IMR-90 (cell line): ENCODE data around the gene MTA1. TPM values are rescaled to one million over a fixed set of nuclear protein-coding genes. Genes with fewer than 3 reads are reported as not detected.
A peak's percentile ranks its signal among the peaks of the same experiment; 100 is the strongest.

Experiments
- ATAC-seq: fragments of 200-7000 bp; cut with Tn5 transposase; 2 replicates; pipeline ENCODE4 v1.9.1; 2020; ENCODE audit warnings: low read depth, mild to moderate bottlenecking, moderate library complexity
- BruUV-seq: library from RNA; stranded (reverse); fragments of 400-500 nt; replicated peaks from 2 replicates; lab custom pipeline; 2021; lab: Mats Ljungman, UMichigan
- CTCF ChIA-PET: fragments of 300-600 bp; formaldehyde crosslinking; extraction: SDS; loops from one replicate; lab custom pipeline; 2021; ENCODE audit warnings: antibody characterized with exemption; lab: Yijun Ruan, JAX
- POLR2A ChIA-PET: fragments of 300-600 bp; sonication (Branson Sonifier 250); formaldehyde crosslinking; loops from one replicate; lab custom pipeline; 2022; ENCODE audit warnings: antibody characterized with exemption; ENCODE audit not compliant: unreplicated experiment; lab: Charles Lee
- DNase-seq: peaks from one replicate; pipeline ENCODE4 v3.0.0; 2013
- H2AFZ ChIP-seq: replicated peaks from 2 replicates; pipeline ENCODE3; 2013; ENCODE audit warnings: low read length, mild to moderate bottlenecking; ENCODE audit not compliant: poor library complexity
- H2AK5ac ChIP-seq: 2 replicates; pipeline ENCODE4 v1.6.1; 2013; ENCODE audit warnings: low read depth, low read length, inconsistent platforms
- H2AK9ac ChIP-seq: replicated peaks from 2 replicates; pipeline ENCODE3; 2013; ENCODE audit warnings: mild to moderate bottlenecking, low read depth, low read length, moderate library complexity; ENCODE audit not compliant: poor library complexity
- H2BK120ac ChIP-seq: 2 replicates; pipeline ENCODE4 v1.6.1; 2013; ENCODE audit warnings: low read depth, low read length, inconsistent platforms
- H2BK15ac ChIP-seq: 3 replicates; pipeline ENCODE4 v1.6.1; 2013; ENCODE audit warnings: low read depth, low read length, inconsistent platforms
- H2BK20ac ChIP-seq: 2 replicates; pipeline ENCODE4 v1.6.1; 2013; ENCODE audit warnings: low read depth, mild to moderate bottlenecking, inconsistent platforms, low read length, moderate library complexity
- H2BK5ac ChIP-seq: 2 replicates; pipeline ENCODE4 v1.6.1; 2013; ENCODE audit warnings: mild to moderate bottlenecking, low read depth, low read length, inconsistent platforms; ENCODE audit not compliant: poor library complexity, severe bottlenecking
- H3K14ac ChIP-seq: replicated peaks from 2 replicates; pipeline ENCODE4 v1.6.1; 2013; ENCODE audit warnings: low read depth, low read length, inconsistent platforms
- H3K18ac ChIP-seq: 2 replicates; pipeline ENCODE4 v1.6.1; 2013; ENCODE audit warnings: low read depth, low read length, control low read depth
- H3K23ac ChIP-seq: 2 replicates; pipeline ENCODE4 v1.6.1; 2013; ENCODE audit warnings: low read depth, low read length, inconsistent platforms
- H3K27ac ChIP-seq: 2 replicates; pipeline ENCODE4 v1.5.1; 2013; ENCODE audit warnings: mild to moderate bottlenecking, control low read depth, low read length; ENCODE audit not compliant: insufficient read depth
- H3K27me3 ChIP-seq: 2 replicates; pipeline ENCODE4 v1.6.1; 2013; ENCODE audit warnings: low read length; ENCODE audit not compliant: control insufficient read depth, insufficient read depth
- H3K36me3 ChIP-seq: 2 replicates; pipeline ENCODE4 v1.6.1; 2013; ENCODE audit warnings: low read length, mixed read lengths; ENCODE audit not compliant: control insufficient read depth, insufficient read depth
- H3K4ac ChIP-seq: 2 replicates; pipeline ENCODE4 v1.6.1; 2013; ENCODE audit warnings: low read depth, low read length, inconsistent platforms
- H3K4me1 ChIP-seq: 2 replicates; pipeline ENCODE4 v1.6.1; 2013; ENCODE audit warnings: low read length, mixed read lengths; ENCODE audit not compliant: control insufficient read depth, insufficient read depth
- H3K4me2 ChIP-seq: 2 replicates; pipeline ENCODE4 v1.6.1; 2013; ENCODE audit warnings: low read depth, mild to moderate bottlenecking, control low read depth, low read length, moderate library complexity
- H3K4me3 ChIP-seq: 2 replicates; pipeline ENCODE4 v1.5.1; 2013; ENCODE audit warnings: low read depth, mild to moderate bottlenecking, control low read depth, low read length, moderate library complexity; ENCODE audit not compliant: insufficient read depth
- H3K56ac ChIP-seq: 2 replicates; pipeline ENCODE4 v1.6.1; 2013; ENCODE audit warnings: low read length, inconsistent platforms; ENCODE audit not compliant: insufficient read depth; ENCODE audit errors: extremely low read depth
- H3K79me1 ChIP-seq, 2 experiments: 2 replicates each; pipeline ENCODE4 v1.6.1; 2013; ENCODE audit warnings: low read length in 2 of 2, inconsistent platforms in 1 of 2, low read depth in 1 of 2
- H3K9ac ChIP-seq: 2 replicates; pipeline ENCODE4 v1.6.1; 2013; ENCODE audit warnings: low read depth, low read length, control low read depth
- H3K9me1 ChIP-seq: 2 replicates; pipeline ENCODE4 v1.6.1; 2013; ENCODE audit warnings: low read length, inconsistent platforms; ENCODE audit not compliant: insufficient read depth
- H3K9me3 ChIP-seq: 2 replicates; pipeline ENCODE4 v1.6.1; 2013; ENCODE audit warnings: low read length; ENCODE audit not compliant: control insufficient read depth, insufficient read depth
- H4K20me1 ChIP-seq: 2 replicates; pipeline ENCODE4 v1.6.1; 2013; ENCODE audit warnings: low read length, inconsistent platforms; ENCODE audit not compliant: insufficient read depth
- H4K5ac ChIP-seq: 2 replicates; pipeline ENCODE4 v1.6.1; 2013; ENCODE audit warnings: mild to moderate bottlenecking, low read depth, low read length, control low read depth
- H4K8ac ChIP-seq, 2 experiments: 2 replicates each; pipeline ENCODE4 v1.6.1; 2013; ENCODE audit warnings: low read depth in 2 of 2, low read length in 2 of 2, control low read depth in 1 of 2, inconsistent platforms in 1 of 2
- H4K91ac ChIP-seq: 2 replicates; pipeline ENCODE4 v1.6.1; 2013; ENCODE audit warnings: low read depth, low read length, inconsistent platforms; ENCODE audit not compliant: insufficient read depth
- BHLHE40 ChIP-seq: fragments of 150-350 bp; IDR thresholded peaks from 2 replicates; pipeline ENCODE4 v1.6.1; 2016; ENCODE audit warnings: mild to moderate bottlenecking, low read depth, low read length
- CHD1 ChIP-seq: IDR thresholded peaks from 2 replicates; pipeline ENCODE4 v1.6.1; 2012; ENCODE audit warnings: low read depth, low read length, improper control_type of control experiment
- CTCF ChIP-seq: conservative IDR thresholded peaks from 2 replicates; pipeline ENCODE4 v1.5.1; 2012; ENCODE audit warnings: mild to moderate bottlenecking, low read depth, low read length, improper control_type of control experiment
- ELK1 ChIP-seq: fragments of 150-350 bp; IDR thresholded peaks from 2 replicates; pipeline ENCODE4 v1.6.1; 2016; ENCODE audit warnings: low read depth, mild to moderate bottlenecking, low read length, moderate library complexity, borderline replicate concordance
- FOS ChIP-seq: fragments of 150-350 bp; IDR thresholded peaks from 2 replicates; pipeline ENCODE4 v1.6.1; 2016; ENCODE audit warnings: low read depth, low read length
- MAFK ChIP-seq: IDR thresholded peaks from 2 replicates; pipeline ENCODE4 v1.6.1; 2012; ENCODE audit warnings: low read depth, low read length, improper control_type of control experiment
- MAZ ChIP-seq: IDR thresholded peaks from 2 replicates; pipeline ENCODE4 v1.6.1; 2012; ENCODE audit warnings: low read depth, mild to moderate bottlenecking, low read length, improper control_type of control experiment, moderate library complexity, borderline replicate concordance
- MXI1 ChIP-seq: IDR thresholded peaks from 2 replicates; pipeline ENCODE4 v1.6.1; 2012; ENCODE audit warnings: low read depth, mild to moderate bottlenecking, low read length, moderate library complexity, borderline replicate concordance
- NFE2L2 ChIP-seq: fragments of 150-350 bp; IDR thresholded peaks from 2 replicates; pipeline ENCODE4 v1.6.1; 2016; ENCODE audit warnings: low read depth, mild to moderate bottlenecking, low read length
- POLR2A ChIP-seq: IDR thresholded peaks from 2 replicates; pipeline ENCODE4 v1.6.1; 2012; ENCODE audit warnings: mild to moderate bottlenecking, low read depth, low read length
- RCOR1 ChIP-seq: IDR thresholded peaks from 2 replicates; pipeline ENCODE4 v1.6.1; 2012; ENCODE audit warnings: mild to moderate bottlenecking, low read length, improper control_type of control experiment; ENCODE audit not compliant: insufficient replicate concordance
- RFX5 ChIP-seq: IDR thresholded peaks from 2 replicates; pipeline ENCODE4 v1.8.0; 2012; ENCODE audit warnings: low read depth, mild to moderate bottlenecking, low read length, moderate library complexity
- SMC3 ChIP-seq: fragments of 150-350 bp; IDR thresholded peaks from 2 replicates; pipeline ENCODE4 v1.6.1; 2016; ENCODE audit warnings: low read depth, mild to moderate bottlenecking, antibody characterized with exemption, low read length, moderate library complexity
- WGBS, 2 experiments: methylation state at CpG; one replicate each; pipeline versions ENCODE4 v1.1.5 to v1.1.7; 2013; ENCODE audit warnings: missing lambda C conversion rate in 2 of 2; ENCODE audit not compliant: insufficient read length in 1 of 2; ENCODE audit errors: extremely low coverage in 2 of 2; 5-methylcytosine and 5-hydroxymethylcytosine counted together
- dilution Hi-C: fragments of 300-500 bp; cut with HindIII; formaldehyde crosslinking; loops from one replicate; pipeline ENCODE4 v1.14.3; 2018; ENCODE audit warnings: low sequenced_read_pairs; ENCODE audit not compliant: unreplicated experiment
- in situ Hi-C: fragments of 300-500 bp; cut with MboI; formaldehyde crosslinking; loops from 3 replicates; pipeline ENCODE4 v1.14.3; 2019; ENCODE audit warnings: low sequenced_read_pairs, inconsistent platforms, mixed read lengths
- intact Hi-C: fragments of 100-400 bp; cut with micrococcal nuclease; formaldehyde crosslinking; loops from 2 replicates; pipeline ENCODE4 v1.10.0; 2022
- polyA plus RNA-seq, 3 experiments: library from polyadenylated mRNA; depleted of rRNA; stranded (reverse); fragments of >200 nt; gene quantifications; 2 replicates each; pipeline ENCODE4 v1.2.3, GENCODE V29; 2012; ENCODE audit warnings: low replicate concordance in 1 of 3
- total RNA-seq: library from RNA; depleted of rRNA; stranded (reverse); fragments of >200 nt; gene quantifications from 2 replicates; pipeline ENCODE4 v1.2.3, GENCODE V29; 2012

The MTA1 gene
- total and polyA plus RNA-seq, 2 of the 4 experiments (the other 2 are of a cell fraction), result 21.5 to 61.6 TPM

- H3K27ac ChIP-seq, result no peak overlapping the region
- no peak overlapping the region for H2BK20ac ChIP-seq
- TF ChIP-seq MXI1 (no peak), POLR2A (no peak), SMC3 (no peak), CTCF (no peak), NFE2L2 (no peak), MAFK (no peak), RCOR1 (no peak), MAZ (no peak), FOS (no peak), RFX5 (no peak), ELK1 (no peak), BHLHE40 (no peak), CHD1 (no peak)
- H4K20me1 ChIP-seq, result 0 out of 2 replicates have a peak, but pooled peaks cover 2% of the 10 kb centered on the region
- H4K8ac ChIP-seq, result no peak overlapping the region
- WGBS, 2 experiments, result 89% methylated on average over 3 of the region's 11 CpGs; no CpG with 5 or more reads in 1 of the 2 experiments
- H3K4me2 ChIP-seq, result no peak overlapping the region
- no peak overlapping the region for H3K4ac ChIP-seq
- in situ Hi-C loops (no loop called here), intact Hi-C loops (no loop called here), dilution Hi-C loops (no loop called here)
- DNase-seq, result no peak
- H3K18ac ChIP-seq, result no peak overlapping the region
- no peak overlapping the region for H3K4me3 ChIP-seq
- no peak overlapping the region for H2BK5ac ChIP-seq
- CTCF ChIA-PET, result no interaction called here
- H2AK9ac ChIP-seq, result no peak overlapping the region
- peaks cover 5% of the 10 kb centered on the region; the same call in 1 of the 2 replicates for H3K36me3 ChIP-seq
- no peak overlapping the region for H2BK15ac ChIP-seq
- no peak overlapping the region for H3K23ac ChIP-seq
- H3K4me1 ChIP-seq, result no peaks in the 10 kb centered on the region
- H2AFZ ChIP-seq, result no peak overlapping the region
- H3K79me1 ChIP-seq, result no peaks in the 10 kb centered on the region
- no peak overlapping the region for H3K56ac ChIP-seq
- H2AK5ac ChIP-seq, result no peak overlapping the region
- TSS peak; percentile 19 for BruUV-seq
- no peaks in the 10 kb centered on the region for H3K27me3 ChIP-seq
- H4K5ac ChIP-seq, result no peak overlapping the region
- peaks cover 4% of the 10 kb centered on the region; the same call in 1 of the 2 replicates for H3K9me1 ChIP-seq
- H3K14ac ChIP-seq, result no peak overlapping the region
- no peak for ATAC-seq
- H2BK120ac ChIP-seq, result no peak overlapping the region
- H3K9me3 ChIP-seq, result no peaks in the 10 kb centered on the region
- H4K91ac ChIP-seq, result no peak overlapping the region
- POLR2A ChIA-PET, result no interaction called here
- no peak overlapping the region for H3K9ac ChIP-seq
Observed at GRCh38 chr14:105374389-105374788, 45.2 kb upstream of the MTA1 start.
